NCI-H2107 treated with DMSO at 0.1 percent for 48 hours (cell line): ENCODE data around the gene NTM.

Experiments used
- DNase-seq: peaks from one replicate; lab custom pipeline; 2025; ENCODE audit not compliant: unreplicated experiment; lab: John Stamatoyannopoulos, UW

NTM gene

GRCh38 chr11:132122735-132123134 is 752.3 kb downstream of the NTM start:
- no peak for DNase-seq

- DNase-seq: no peak
Measured at GRCh38 chr11:132123449-132123848, 753.0 kb downstream of the NTM start.

DNA sequence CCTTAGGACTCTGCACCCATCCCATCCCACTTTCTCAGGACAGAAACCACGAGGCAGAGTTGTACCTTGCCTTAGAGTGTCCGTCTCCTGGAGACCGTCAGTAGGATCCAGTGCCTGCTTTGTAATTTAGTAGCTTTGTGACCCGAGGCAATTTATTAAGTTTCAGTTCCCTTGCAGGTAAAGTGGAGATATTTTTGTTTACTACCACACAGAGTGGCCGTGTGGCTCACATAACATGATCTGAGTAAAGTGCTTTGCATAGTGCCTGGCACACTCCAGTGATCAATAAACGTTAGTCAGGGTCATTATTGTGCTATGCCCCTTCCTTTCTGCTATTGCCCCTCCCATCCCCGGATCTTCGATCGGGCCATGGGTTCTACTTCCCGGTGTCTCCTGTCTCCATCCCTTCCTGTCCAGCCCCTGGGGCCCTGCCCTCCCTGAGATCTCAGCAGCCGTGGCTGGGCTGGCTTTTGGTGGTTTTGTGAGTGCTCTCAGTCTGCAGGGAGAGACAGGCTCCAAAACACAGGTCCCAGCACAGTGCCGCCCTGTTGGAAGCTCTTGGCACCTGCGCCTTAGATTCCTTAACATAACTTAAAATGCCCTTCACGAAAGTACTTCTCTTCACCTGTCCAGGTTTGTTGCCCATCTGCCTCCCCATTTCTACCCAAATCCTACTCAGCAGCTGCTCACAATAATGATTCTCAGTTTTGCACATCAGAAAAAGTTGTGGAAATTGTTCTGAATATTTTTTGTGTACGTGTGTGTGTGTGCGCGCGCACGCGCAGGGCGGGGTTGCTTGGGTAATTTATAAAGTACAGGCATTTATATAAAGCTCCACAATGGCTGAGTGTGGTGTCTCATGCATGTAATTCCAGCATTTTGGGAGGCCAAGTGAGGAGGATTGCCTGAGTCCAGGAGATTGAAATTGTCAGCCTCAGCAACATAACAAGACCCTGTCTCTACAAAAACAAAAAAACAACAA is 753.7 kb downstream of the NTM start:
- no peak for DNase-seq

DNA sequence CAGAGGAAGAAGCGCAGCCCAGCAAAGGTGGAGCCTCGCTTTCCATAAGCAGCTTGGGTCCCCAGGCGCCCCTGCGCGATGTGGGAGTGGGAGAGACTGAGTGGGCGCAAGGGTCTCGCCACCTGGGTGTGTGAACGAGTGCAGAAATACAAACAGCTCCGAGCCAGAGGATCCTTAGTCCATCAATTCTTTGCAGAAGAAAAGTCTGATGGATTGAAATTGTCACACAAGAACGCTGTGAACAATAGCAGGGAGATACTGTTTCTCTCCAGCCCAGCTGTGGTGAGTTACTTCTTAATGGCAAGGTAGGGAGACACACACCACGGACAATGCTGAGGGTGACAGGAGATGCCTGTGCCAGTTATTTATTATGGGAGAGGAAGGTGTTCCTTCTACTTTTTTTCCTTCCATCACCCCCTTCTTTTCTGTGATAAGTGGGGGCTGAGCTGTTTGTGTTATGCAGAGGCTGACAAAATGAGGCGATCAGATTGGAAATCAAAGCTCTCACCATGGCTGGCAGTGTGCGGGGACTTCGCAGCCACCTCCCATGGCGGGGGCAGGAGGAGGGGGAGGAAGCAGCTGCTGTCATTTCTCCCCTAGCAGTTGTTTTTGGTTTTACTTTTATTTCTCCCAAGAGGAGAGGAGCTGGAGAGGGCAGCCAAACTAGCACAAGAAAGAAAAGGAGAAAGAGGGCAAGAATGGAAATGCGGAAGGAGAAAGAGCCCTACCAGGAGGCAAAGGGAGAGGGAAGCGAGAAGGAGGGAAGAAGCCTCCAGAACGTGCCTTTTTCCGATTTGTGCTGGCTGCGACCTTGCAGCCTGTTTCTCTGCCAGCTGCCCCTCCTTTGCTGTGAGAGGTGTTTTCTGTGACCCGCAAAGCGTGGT is 755.8 kb downstream of the NTM start:
- peak; percentile 47 for DNase-seq

GRCh38 chr11:132126973-132127899 is 756.8 kb downstream of the NTM start:
- DNase-seq: peak; percentile 65

DNA sequence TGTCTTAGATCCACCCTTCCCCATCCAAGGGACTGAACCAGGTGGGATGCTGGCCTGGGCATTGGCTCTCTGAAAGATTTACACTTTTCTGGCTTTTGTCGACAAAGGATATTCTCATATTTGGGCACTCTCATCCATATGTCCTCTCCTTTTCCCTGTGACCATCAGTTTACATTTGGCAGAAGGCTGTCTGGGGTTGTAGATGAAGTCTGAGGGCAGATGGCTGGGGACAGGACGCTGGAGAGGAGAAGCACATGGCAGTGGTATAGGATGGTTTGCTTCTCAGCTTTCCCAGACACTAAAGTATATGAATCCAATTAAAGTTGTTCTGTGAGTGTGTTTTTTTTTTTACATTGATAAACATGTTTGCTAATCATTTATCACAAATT is 757.5 kb downstream of the NTM start:
- no peak for DNase-seq

- peak; percentile 87 for DNase-seq
Measured at GRCh38 chr11:132131047-132131446, 760.6 kb downstream of the NTM start.

GRCh38 chr11:132131961-132132360 is 761.5 kb downstream of the NTM start:
- no peak for DNase-seq

- DNase-seq: no peak
Measured at GRCh38 chr11:132134322-132134721, 763.9 kb downstream of the NTM start.

DNA sequence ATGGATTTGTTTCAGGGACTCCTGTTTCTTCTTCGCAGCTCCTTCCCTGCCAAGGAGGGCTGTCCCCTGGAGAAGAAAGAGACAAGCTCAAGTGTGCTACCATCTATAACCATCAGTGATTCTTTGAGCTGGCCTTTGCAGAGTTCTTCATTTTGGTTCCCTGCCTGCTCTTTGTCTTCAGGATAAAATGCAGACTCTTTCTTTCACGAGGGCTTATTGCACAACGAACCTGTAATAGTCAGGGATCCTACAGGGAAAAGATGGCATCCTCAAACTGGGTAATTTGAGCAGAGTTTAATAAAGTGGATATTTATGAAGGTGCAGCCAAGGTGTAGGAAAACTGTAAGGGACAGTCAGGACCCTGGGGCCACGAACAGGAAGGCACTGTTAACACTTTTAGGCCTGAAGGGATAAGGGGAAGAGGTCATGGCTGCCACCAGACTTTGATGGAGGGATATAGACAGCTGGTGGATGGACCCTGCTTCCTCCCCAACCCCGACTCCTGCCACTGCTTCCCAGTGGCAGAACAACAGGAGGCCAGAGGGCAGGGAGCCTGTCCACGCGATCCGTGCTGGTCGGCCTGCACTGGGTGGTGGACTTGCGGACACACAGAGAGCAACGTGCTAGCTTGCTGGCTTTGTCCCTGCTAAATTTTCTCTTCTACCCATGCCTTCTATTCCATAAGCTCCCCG is 767.0 kb downstream of the NTM start:
- DNase-seq: no peak

- DNase-seq: no peak
Measured at GRCh38 chr11:132137981-132138313, 767.5 kb downstream of the NTM start.

DNA sequence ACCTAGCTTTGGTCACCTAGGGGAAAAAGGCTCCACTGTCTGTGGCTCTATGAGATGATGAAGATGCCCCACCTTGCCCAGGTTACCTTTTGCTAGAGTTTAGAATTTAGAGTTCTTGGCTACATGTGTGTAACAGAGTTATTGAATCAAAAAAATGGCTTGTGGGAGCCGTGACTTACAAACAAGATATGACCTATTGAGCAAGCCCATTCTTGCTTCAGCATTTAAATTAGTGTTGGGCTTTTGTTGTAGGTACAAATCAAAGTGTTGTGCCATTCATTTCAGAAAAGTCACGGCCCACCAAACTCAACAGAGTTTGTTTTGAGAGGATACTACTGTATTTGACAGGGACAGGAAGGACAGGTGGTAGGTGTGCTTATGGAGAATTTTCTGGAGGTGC is 768.8 kb downstream of the NTM start:
- no peak for DNase-seq

GRCh38 chr11:132140056-132140455 is 769.6 kb downstream of the NTM start:
- DNase-seq: peak; percentile 42

DNA sequence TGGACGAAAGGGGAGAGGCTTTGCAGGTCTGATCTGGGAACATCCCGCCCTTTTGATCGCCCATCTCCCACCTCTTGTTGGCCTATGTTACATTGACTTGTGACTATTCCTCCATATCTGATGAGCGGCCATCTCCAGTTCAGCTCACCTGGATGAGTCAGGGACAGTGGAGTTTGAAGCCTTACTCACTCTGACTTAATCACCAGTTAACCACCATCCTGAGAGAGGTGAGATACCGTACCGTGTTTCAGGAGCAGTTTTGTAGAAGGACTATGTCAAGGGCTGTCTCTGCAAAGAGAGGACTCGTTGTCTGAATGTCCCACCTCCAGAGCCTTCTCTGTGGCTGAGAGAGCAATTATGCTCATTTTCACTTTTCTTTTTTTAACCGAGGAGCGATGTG is 771.7 kb downstream of the NTM start:
- no peak for DNase-seq

GRCh38 chr11:132142554-132142953 is 772.1 kb downstream of the NTM start:
- peak; percentile 42 for DNase-seq

- no peak for DNase-seq
Measured at GRCh38 chr11:132147464-132147863, 777.0 kb downstream of the NTM start.

DNA sequence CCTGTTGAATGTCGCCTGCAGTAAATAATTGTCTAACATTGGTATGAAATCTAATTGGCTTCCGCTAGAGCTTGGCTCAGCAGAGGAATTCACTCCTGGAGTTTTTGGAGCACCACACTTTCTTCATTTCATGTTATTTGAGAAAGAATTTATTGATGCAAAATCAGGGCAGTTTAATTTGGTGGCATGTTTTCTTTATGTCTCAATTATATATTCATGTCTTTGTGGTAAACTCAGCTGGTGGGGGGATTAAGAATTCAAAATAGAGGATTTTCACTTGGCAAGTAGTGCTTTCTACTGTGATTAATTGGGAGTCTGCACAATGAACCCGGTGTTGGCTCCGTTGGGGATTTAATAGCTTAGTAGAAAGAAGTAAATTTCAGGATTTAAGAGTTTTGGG is 784.4 kb downstream of the NTM start:
- no peak for DNase-seq

GRCh38 chr11:132158091-132158490 is 787.7 kb downstream of the NTM start:
- DNase-seq: peak; percentile 48

DNA sequence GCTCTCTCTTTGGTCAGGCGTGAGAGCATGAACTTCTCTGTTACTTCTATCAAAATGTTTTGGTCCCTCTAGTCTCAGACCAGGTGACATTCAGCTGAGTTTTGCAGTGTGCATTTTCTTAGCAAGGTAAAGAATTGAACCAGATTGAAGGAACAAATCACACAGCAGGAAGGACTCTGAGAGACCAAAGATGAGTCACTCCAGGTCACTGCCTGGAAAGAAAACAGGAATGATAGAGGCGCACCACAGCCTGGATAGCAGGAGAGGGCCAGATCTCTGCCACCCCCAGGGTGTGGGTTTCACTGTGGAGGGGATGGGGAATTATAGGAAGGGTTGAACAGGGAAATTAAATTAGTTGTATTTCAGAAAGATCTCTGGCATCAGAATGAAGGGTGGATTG is 788.3 kb downstream of the NTM start:
- no peak for DNase-seq

DNA sequence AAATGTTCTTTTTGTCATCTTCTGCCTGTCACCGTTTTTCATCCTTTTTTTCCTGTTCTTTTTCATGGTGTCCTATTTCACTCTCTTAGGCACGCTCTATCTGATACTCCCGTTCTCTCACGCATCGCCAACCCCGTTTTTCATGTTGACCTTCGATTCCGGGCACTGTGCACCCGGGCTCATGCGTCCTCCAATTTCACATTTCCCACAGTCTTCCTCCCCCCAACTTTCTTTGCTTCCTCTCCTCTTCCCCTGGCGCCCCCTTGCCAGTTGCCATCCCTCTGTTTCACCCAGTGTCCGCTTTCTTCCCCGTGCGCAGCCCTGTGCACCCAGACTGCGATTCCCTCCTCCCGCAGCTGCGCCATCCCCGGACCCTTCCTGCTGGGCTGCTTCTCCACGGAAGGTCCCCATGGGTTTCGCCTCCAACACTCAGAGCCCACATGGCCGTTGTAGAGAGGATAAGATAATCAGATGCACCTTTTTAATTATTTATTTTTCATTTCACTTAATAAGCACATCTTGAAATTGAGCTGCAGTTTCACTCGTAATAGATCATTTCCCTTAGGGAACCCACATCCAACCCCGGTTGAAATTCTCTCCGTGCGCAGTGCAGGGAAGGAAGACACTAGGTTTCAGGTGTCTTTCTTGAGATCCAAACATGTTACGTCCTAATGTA is 791.1 kb downstream of the NTM start:
- DNase-seq: no peak
